B cell (primary cell): ENCODE data around the gene SNCAIP. TPM values are rescaled to one million over a fixed set of nuclear protein-coding genes. Genes with fewer than 3 reads are reported as not detected.

ENCODE experiments used
- ATAC-seq: fragments of 200-7000 bp; cut with Tn5 transposase; one replicate; pipeline ENCODE4 v1.10.0; 2021; ENCODE audit warnings: low read depth, mild to moderate bottlenecking, moderate number of reproducible peaks, moderate library complexity
- CTCF ChIA-PET: fragments of 350-600 bp; sonication (Branson Sonifier 250); formaldehyde crosslinking; loops from one replicate; lab custom pipeline; 2021; ENCODE audit warnings: antibody characterized with exemption, inconsistent platforms; lab: Charles Lee
- POLR2A ChIA-PET: fragments of 350-600 bp; sonication (Branson Sonifier 250); formaldehyde crosslinking; loops from one replicate; lab custom pipeline; 2021; ENCODE audit warnings: antibody characterized with exemption; lab: Charles Lee
- DNase-seq: peaks from one replicate; pipeline ENCODE4 v3.0.0; 2013
- H2AFZ ChIP-seq: 2 replicates; pipeline ENCODE4 v1.6.1; 2012; ENCODE audit warnings: mild to moderate bottlenecking, low read depth, low read length; ENCODE audit not compliant: insufficient read depth, poor library complexity, severe bottlenecking
- H3K27ac ChIP-seq, 2 donors: 1 replicate in 1 of 2; 2 replicates in 1 of 2; pipeline ENCODE4 v1.5.1; 2012 to 2013; ENCODE audit warnings: low read length in 2 of 2, mild to moderate bottlenecking in 2 of 2, moderate library complexity in 1 of 2
- H3K27me3 ChIP-seq, 4 experiments: fragments of 200-600 bp in 1 of 4; sonication (generic) in 1 of 4; replicated peaks in 1 of 4; 1 replicate in 2 of 4; 2 replicates in 2 of 4; pipeline versions ENCODE4 v1.6.1 to v1.7.0; 2013 to 2016; ENCODE audit warnings: low read length in 3 of 4, mild to moderate bottlenecking in 2 of 4, mixed read lengths in 1 of 4, moderate library complexity in 1 of 4; ENCODE audit not compliant: insufficient read depth in 4 of 4, control insufficient read depth in 3 of 4; ENCODE audit errors: control extremely low read depth in 1 of 4
- H3K36me3 ChIP-seq, 2 experiments: replicated peaks in 1 of 2; 1 replicate in 1 of 2; 2 replicates in 1 of 2; pipeline versions ENCODE4 v1.6.1 to v1.7.1; 2013; ENCODE audit warnings: low read length in 1 of 2; ENCODE audit not compliant: insufficient read depth in 2 of 2, control insufficient read depth in 1 of 2; ENCODE audit errors: control extremely low read depth in 1 of 2, extremely low read depth in 1 of 2
- H3K4me1 ChIP-seq, 2 donors: fragments of 200-600 bp in 1 of 2; sonication (generic) in 1 of 2; 1 replicate in 1 of 2; 2 replicates in 1 of 2; pipeline versions ENCODE4 v1.5.1 to v1.6.1; 2013 to 2017; ENCODE audit warnings: low read length in 2 of 2; ENCODE audit not compliant: control insufficient read depth in 2 of 2, insufficient read depth in 2 of 2
- H3K4me2 ChIP-seq: replicated peaks from 2 replicates; pipeline ENCODE3; 2012; ENCODE audit warnings: mild to moderate bottlenecking, low read depth, low read length; ENCODE audit not compliant: poor library complexity, severe bottlenecking
- H3K4me3 ChIP-seq, 5 experiments: fragments of 200-600 bp in 1 of 5; sonication (generic) in 1 of 5; 1 replicate in 3 of 5; 2 replicates in 2 of 5; pipeline versions ENCODE4 v1.5.1 to v1.7.0; 2011 to 2016; ENCODE audit warnings: low read length in 4 of 5, mild to moderate bottlenecking in 4 of 5, low read depth in 2 of 5, control low read depth in 1 of 5, moderate library complexity in 1 of 5; ENCODE audit not compliant: insufficient read depth in 1 of 5; ENCODE audit errors: control extremely low read depth in 1 of 5, extremely low read depth in 1 of 5
- H3K79me2 ChIP-seq: fragments of 200-600 bp; sonication (generic); one replicate; pipeline ENCODE4 v1.6.0; 2016; ENCODE audit warnings: low read length; ENCODE audit not compliant: control insufficient read depth, insufficient read depth
- H3K9ac ChIP-seq: fragments of 200-600 bp; sonication (generic); 2 replicates; pipeline ENCODE4 v1.6.1; 2017; ENCODE audit warnings: mild to moderate bottlenecking, low read length, moderate library complexity
- H3K9me3 ChIP-seq, 3 donors: one replicate each; pipeline versions ENCODE4 v1.6.1 to v1.7.1; 2013; ENCODE audit warnings: low read length in 2 of 3; ENCODE audit not compliant: control insufficient read depth in 2 of 3, insufficient read depth in 1 of 3; ENCODE audit errors: control extremely low read depth in 1 of 3
- H4K20me1 ChIP-seq: 2 replicates; pipeline ENCODE4 v1.6.0; 2012; ENCODE audit warnings: mild to moderate bottlenecking, low read length; ENCODE audit not compliant: insufficient read depth, control insufficient read depth, poor library complexity, severe bottlenecking
- H3K27ac Mint-ChIP-seq: one replicate; pipeline ENCODE4 v1.8.0; 2021; ENCODE audit warnings: mixed read lengths
- H3K27me3 Mint-ChIP-seq: one replicate; pipeline ENCODE4 v1.8.0; 2021; ENCODE audit warnings: mixed read lengths
- H3K4me1 Mint-ChIP-seq: one replicate; pipeline ENCODE4 v1.8.0; 2021; ENCODE audit warnings: mixed read lengths
- H3K4me3 Mint-ChIP-seq: one replicate; pipeline ENCODE4 v1.8.0; 2021; ENCODE audit warnings: mixed read lengths
- H3K9me3 Mint-ChIP-seq: one replicate; pipeline ENCODE4 v1.8.0; 2022; ENCODE audit warnings: mixed read lengths; ENCODE audit not compliant: insufficient read depth
- CTCF ChIP-seq: fragments of 200-600 bp; IDR thresholded peaks from one replicate; pipeline ENCODE4 v1.8.0; 2022; ENCODE audit warnings: antibody characterized with exemption, mild to moderate bottlenecking
- EZH2 ChIP-seq: IDR thresholded peaks from 2 replicates; pipeline ENCODE4 v1.6.1; 2012; ENCODE audit warnings: borderline replicate concordance, low read depth, mild to moderate bottlenecking, moderate library complexity, low read length; ENCODE audit not compliant: insufficient read depth, poor library complexity, severe bottlenecking
- WGBS: methylation state at CpG from one replicate; pipeline ENCODE4 v1.1.5; 2013; ENCODE audit warnings: missing lambda C conversion rate; ENCODE audit not compliant: insufficient coverage; 5-methylcytosine and 5-hydroxymethylcytosine counted together
- intact Hi-C: fragments of 100-400 bp; cut with micrococcal nuclease; formaldehyde crosslinking; loops from one replicate; pipeline ENCODE4 v1.10.0; 2022
- polyA plus RNA-seq: library from polyadenylated mRNA; depleted of rRNA; stranded (reverse); fragments of >200 nt; gene quantifications from 2 replicates; pipeline ENCODE4 v1.2.3, GENCODE V29; 2012
- total RNA-seq, 2 donors: library from RNA; stranded (reverse); fragments of 120-200 nt in 1 of 2; gene quantifications; 1 replicate in 1 of 2; 2 replicates in 1 of 2; pipeline versions ENCODE4 v1.2.3 to v1.2.4, GENCODE V29; 2013 to 2022

SNCAIP gene
- total and polyA plus RNA-seq, 2 donors (not counting 1 experiment from before 2014, with no cell fraction given) = not detected

- no peaks in the 10 kb centered on the region for H3K4me1 ChIP-seq
- no peaks in the 10 kb centered on the region for H4K20me1 ChIP-seq
- no peak overlapping the region for H3K27ac ChIP-seq
- DNase-seq (no peak), ATAC-seq (no peak)
- TF ChIP-seq EZH2 (no peak), CTCF (no peak)
- peaks cover 0 to 2% (median 0%) of the 10 kb centered on the region in 4 experiments for H3K27me3 ChIP-seq
- intact Hi-C loops = no loop called here
- CTCF ChIA-PET = interaction anchor here (1.2 kb wide), 1 partner anchor 8 kb away, joined by 3 read pairs; no protein-coding TSS in a partner anchor
- POLR2A ChIA-PET = no interaction called here
- peaks cover 14% of the 10 kb centered on the region for H3K27me3 Mint-ChIP-seq
- no peak overlapping the region for H3K4me3 Mint-ChIP-seq
- WGBS = no CpG with 5 or more reads among the region's 2 CpGs
- no peak overlapping the region for H3K27ac Mint-ChIP-seq
- no peaks in the 10 kb centered on the region for H3K36me3 ChIP-seq
- H3K9ac ChIP-seq = no peak overlapping the region
- H3K79me2 ChIP-seq = no peaks in the 10 kb centered on the region
- peaks cover 0 to 3% (median 0%) of the 10 kb centered on the region in 3 donors for H3K9me3 ChIP-seq
- no peaks in the 10 kb centered on the region for H3K9me3 Mint-ChIP-seq
- peaks cover 4% of the 10 kb centered on the region for H3K4me1 Mint-ChIP-seq
- H2AFZ ChIP-seq = no peak overlapping the region
- no peak overlapping the region for H3K4me2 ChIP-seq
- no peak overlapping the region for H3K4me3 ChIP-seq
Observed at GRCh38 chr5:122498163-122498562, 186.1 kb downstream of the SNCAIP start.

GRCh38 chr5:122499585-122499984 is 187.5 kb downstream of the SNCAIP start:
- no peak overlapping the region for H3K4me3 ChIP-seq
- no peak overlapping the region for H3K9ac ChIP-seq
- intact Hi-C loops = no loop called here
- H4K20me1 ChIP-seq = no peaks in the 10 kb centered on the region
- H3K27me3 Mint-ChIP-seq = peaks cover 9% of the 10 kb centered on the region
- H3K4me1 ChIP-seq = no peaks in the 10 kb centered on the region
- H3K79me2 ChIP-seq = no peaks in the 10 kb centered on the region
- no peak overlapping the region for H3K4me3 Mint-ChIP-seq
- ChIA-PET CTCF (interaction anchor here (0.9 to 1.5 kb wide), 2 partner anchors 11 to 872 kb away, joined by 3 to 6 read pairs; no protein-coding TSS in a partner anchor), POLR2A (no interaction called here)
- H3K4me2 ChIP-seq = no peak overlapping the region
- ATAC-seq (no peak), DNase-seq (no peak)
- no peaks in the 10 kb centered on the region for H3K36me3 ChIP-seq
- no peaks in the 10 kb centered on the region for H3K9me3 ChIP-seq
- TF ChIP-seq EZH2 (no peak), CTCF (no peak)
- H3K27ac Mint-ChIP-seq = no peak overlapping the region
- peaks cover 0 to 2% (median 0%) of the 10 kb centered on the region in 4 experiments for H3K27me3 ChIP-seq
- H3K27ac ChIP-seq = no peak overlapping the region
- H2AFZ ChIP-seq = no peak overlapping the region
- H3K9me3 Mint-ChIP-seq = no peaks in the 10 kb centered on the region
- peaks cover 4% of the 10 kb centered on the region for H3K4me1 Mint-ChIP-seq
